GM12873 (cell line): ENCODE measurements around the gene MIPOL1.

Experiments used
- CTCF ChIP-seq: IDR thresholded peaks from 2 replicates; pipeline ENCODE4 v1.5.1; 2012; ENCODE audit warnings: low read depth, mild to moderate bottlenecking, moderate library complexity, low read length, control low read depth; ENCODE audit not compliant: insufficient read depth; ENCODE audit errors: missing control alignments

Gene MIPOL1

GRCh38 chr14:37251775-37252174 lies 54.0 kb downstream of the MIPOL1 start:
- no peak for TF ChIP-seq CTCF

- no peak for TF ChIP-seq CTCF
Observed at GRCh38 chr14:37252434-37252833, 54.7 kb downstream of the MIPOL1 start.

GRCh38 chr14:37253905-37254304 lies 56.2 kb downstream of the MIPOL1 start:
- no peak for TF ChIP-seq CTCF

- no peak for TF ChIP-seq CTCF
Observed at GRCh38 chr14:37254411-37254947, 56.7 kb downstream of the MIPOL1 start.

- TF ChIP-seq CTCF, result no peak
Observed at GRCh38 chr14:37257501-37258070, 59.8 kb downstream of the MIPOL1 start.

GRCh38 chr14:37262649-37263048 lies 64.9 kb downstream of the MIPOL1 start:
- TF ChIP-seq CTCF, result no peak

- no peak for TF ChIP-seq CTCF
Observed at GRCh38 chr14:37263656-37264236, 66.0 kb downstream of the MIPOL1 start.
